ENCODE measurements around the gene ST6GALNAC4.

The ST6GALNAC4 gene

GRCh38 chr9:127958728-127959127 lies 41.9 kb upstream of the ST6GALNAC4 start:
- H3K36me3 Mint-ChIP-seq (ENCODE audit: low read depth) = peaks cover 11% of the 10 kb centered on the region
- H3K27me3 Mint-ChIP-seq (ENCODE audit: low read depth) = no peaks in the 10 kb centered on the region
- H3K27ac Mint-ChIP-seq = peak overlapping the region in 2 of 3 experiments; percentile 27 to 59
- TF ChIP-seq, protein P1, sequence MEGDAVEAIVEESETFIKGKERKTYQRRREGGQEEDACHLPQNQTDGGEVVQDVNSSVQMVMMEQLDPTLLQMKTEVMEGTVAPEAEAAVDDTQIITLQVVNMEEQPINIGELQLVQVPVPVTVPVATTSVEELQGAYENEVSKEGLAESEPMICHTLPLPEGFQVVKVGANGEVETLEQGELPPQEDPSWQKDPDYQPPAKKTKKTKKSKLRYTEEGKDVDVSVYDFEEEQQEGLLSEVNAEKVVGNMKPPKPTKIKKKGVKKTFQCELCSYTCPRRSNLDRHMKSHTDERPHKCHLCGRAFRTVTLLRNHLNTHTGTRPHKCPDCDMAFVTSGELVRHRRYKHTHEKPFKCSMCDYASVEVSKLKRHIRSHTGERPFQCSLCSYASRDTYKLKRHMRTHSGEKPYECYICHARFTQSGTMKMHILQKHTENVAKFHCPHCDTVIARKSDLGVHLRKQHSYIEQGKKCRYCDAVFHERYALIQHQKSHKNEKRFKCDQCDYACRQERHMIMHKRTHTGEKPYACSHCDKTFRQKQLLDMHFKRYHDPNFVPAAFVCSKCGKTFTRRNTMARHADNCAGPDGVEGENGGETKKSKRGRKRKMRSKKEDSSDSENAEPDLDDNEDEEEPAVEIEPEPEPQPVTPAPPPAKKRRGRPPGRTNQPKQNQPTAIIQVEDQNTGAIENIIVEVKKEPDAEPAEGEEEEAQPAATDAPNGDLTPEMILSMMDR (IDR thresholded peaks at IDR 0.05; ENCODE audit: unreplicated experiment in 3 of 3) = no peak
- no peak overlapping the region for H3K4me3 Mint-ChIP-seq
- H3K9me3 Mint-ChIP-seq = peaks cover 2% of the 10 kb centered on the region
- peaks cover 54% of the 10 kb centered on the region for H3K4me1 Mint-ChIP-seq

- Mint-ChIP-seq H3K27ac (no peak overlapping the region), H3K36me3 (ENCODE audit: low read depth) (peaks cover 8% of the 10 kb centered on the region), H3K9me3 (peaks cover 2% of the 10 kb centered on the region), H3K4me3 (no peak overlapping the region), H3K4me1 (peaks cover 36% of the 10 kb centered on the region), H3K27me3 (ENCODE audit: low read depth) (no peaks in the 10 kb centered on the region)
- TF ChIP-seq, protein P1 (IDR thresholded peaks at IDR 0.05; ENCODE audit: unreplicated experiment in 3 of 3) = no peak
These were observed 38.6 kb upstream of the ST6GALNAC4 start for GRCh38 chr9:127955294-127956015.

DNA sequence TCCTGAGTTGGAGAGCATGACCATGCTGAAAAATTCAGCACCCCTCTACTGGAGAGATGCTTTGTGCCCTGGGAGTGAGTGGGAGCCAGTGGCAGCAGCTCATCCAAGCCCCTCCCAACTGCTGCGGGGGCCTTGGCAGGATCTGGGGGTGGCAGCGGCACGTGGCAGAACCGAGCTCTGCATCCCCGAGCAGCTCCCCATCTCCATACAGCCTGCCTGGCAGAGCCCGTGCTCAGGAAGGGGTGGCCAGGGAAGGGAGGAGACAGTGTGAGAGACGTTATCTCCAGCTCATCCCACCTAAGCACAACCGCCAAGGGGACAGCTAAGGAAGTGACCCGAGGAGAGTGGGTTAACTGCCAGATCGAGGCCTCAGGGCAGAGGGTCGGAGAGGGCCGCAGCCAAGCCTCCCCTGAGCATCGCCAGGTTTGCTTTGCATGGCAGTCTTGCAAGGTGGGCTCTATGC lies 38.0 kb upstream of the ST6GALNAC4 start:
- peaks cover 8% of the 10 kb centered on the region for H3K36me3 Mint-ChIP-seq (ENCODE audit: low read depth)
- H3K9me3 Mint-ChIP-seq = peaks cover 2% of the 10 kb centered on the region
- no peak overlapping the region for H3K27ac Mint-ChIP-seq
- H3K27me3 Mint-ChIP-seq (ENCODE audit: low read depth) = no peaks in the 10 kb centered on the region
- H3K4me3 Mint-ChIP-seq = no peak overlapping the region
- TF ChIP-seq, protein P1 (IDR thresholded peaks at IDR 0.05; ENCODE audit: unreplicated experiment in 3 of 3) = no peak
- H3K4me1 Mint-ChIP-seq = peaks cover 36% of the 10 kb centered on the region

- Mint-ChIP-seq H3K9me3 (peaks cover 2% of the 10 kb centered on the region), H3K4me1 (peaks cover 27% of the 10 kb centered on the region), H3K27me3 (ENCODE audit: low read depth) (no peaks in the 10 kb centered on the region), H3K27ac (no peak overlapping the region), H3K36me3 (ENCODE audit: low read depth) (peaks cover 4% of the 10 kb centered on the region), H3K4me3 (no peak overlapping the region)
- TF ChIP-seq, protein P1 (IDR thresholded peaks at IDR 0.05; ENCODE audit: unreplicated experiment in 3 of 3) = no peak
These were observed 37.1 kb upstream of the ST6GALNAC4 start for GRCh38 chr9:127953768-127954505.

- peaks cover 4% of the 10 kb centered on the region for H3K36me3 Mint-ChIP-seq (ENCODE audit: low read depth)
- H3K4me1 Mint-ChIP-seq = peaks cover 23% of the 10 kb centered on the region
These were observed 36.3 kb upstream of the ST6GALNAC4 start for GRCh38 chr9:127953154-127953553.

More at GRCh38 chr9:127953154-127953553, 36.3 kb upstream of the ST6GALNAC4 start:
- Mint-ChIP-seq H3K4me3 (no peak overlapping the region), H3K27me3 (ENCODE audit: low read depth) (no peaks in the 10 kb centered on the region), H3K9me3 (peaks cover 2% of the 10 kb centered on the region), H3K27ac (no peak overlapping the region)
- TF ChIP-seq, protein P1 (IDR thresholded peaks at IDR 0.05; ENCODE audit: unreplicated experiment in 3 of 3) = no peak
